OCI-LY1 (cell line): ENCODE results near the gene CDHR5.

Source experiments
- H2AFZ ChIP-seq: fragments of 200-600 bp; sonication (generic), shearing (Covaris generic); 2 replicates; pipeline ENCODE4 v1.6.0; 2014; ENCODE audit warnings: antibody characterized with exemption, mild to moderate bottlenecking, low read length
- H3F3A ChIP-seq: fragments of 200-600 bp; sonication (generic), shearing (Covaris generic); 2 replicates; pipeline ENCODE4 v1.6.0; 2014; ENCODE audit warnings: mild to moderate bottlenecking, antibody characterized with exemption, low read length, moderate library complexity; ENCODE audit not compliant: insufficient read depth
- H3K27ac ChIP-seq: fragments of 200-600 bp; sonication (generic); 2 replicates; pipeline ENCODE4 v1.5.1; 2014; ENCODE audit warnings: low read length, mixed run types, mild to moderate bottlenecking, low read depth; ENCODE audit not compliant: poor library complexity, severe bottlenecking
- H3K27me3 ChIP-seq: fragments of 200-600 bp; sonication (generic); 2 replicates; pipeline ENCODE4 v1.6.0; 2014; ENCODE audit warnings: antibody characterized with exemption, mild to moderate bottlenecking, low read length, moderate library complexity; ENCODE audit not compliant: insufficient read depth
- H3K36me3 ChIP-seq: fragments of 200-600 bp; sonication (generic); 2 replicates; pipeline ENCODE4 v1.6.1; 2014; ENCODE audit warnings: mild to moderate bottlenecking, antibody characterized with exemption, low read length, moderate library complexity, mixed read lengths; ENCODE audit not compliant: insufficient read depth
- H3K4me1 ChIP-seq: fragments of 200-600 bp; sonication (generic); 2 replicates; pipeline ENCODE4 v1.5.1; 2014; ENCODE audit warnings: mild to moderate bottlenecking, low read length, moderate library complexity; ENCODE audit not compliant: insufficient read depth, severe bottlenecking
- H3K4me2 ChIP-seq: fragments of 200-600 bp; sonication (generic), shearing (Covaris generic); 2 replicates; pipeline ENCODE4 v1.6.1; 2014; ENCODE audit warnings: low read length
- H3K4me3 ChIP-seq: fragments of 200-600 bp; sonication (generic); 2 replicates; pipeline ENCODE4 v1.5.1; 2014; ENCODE audit warnings: low read length, low read depth, mild to moderate bottlenecking, mixed read lengths; ENCODE audit not compliant: poor library complexity, severe bottlenecking
- H3K79me2 ChIP-seq: fragments of 200-600 bp; shearing (Covaris generic); 2 replicates; pipeline ENCODE4 v1.6.1; 2016; ENCODE audit warnings: mixed run types, low read length, mixed read lengths; ENCODE audit not compliant: insufficient read depth
- H3K9ac ChIP-seq: fragments of 200-600 bp; sonication (generic), shearing (Covaris generic); 2 replicates; pipeline ENCODE4 v1.6.1; 2014; ENCODE audit warnings: mild to moderate bottlenecking, low read length, mixed read lengths
- H3K9me2 ChIP-seq: fragments of 200-600 bp; sonication (generic), shearing (Covaris generic); 2 replicates; pipeline ENCODE4 v1.6.1; 2014; ENCODE audit warnings: low read depth, mild to moderate bottlenecking, low read length, mixed read lengths
- H3K9me3 ChIP-seq: fragments of 200-600 bp; shearing (Covaris generic); 2 replicates; pipeline ENCODE4 v1.6.1; 2014; ENCODE audit warnings: low read length, mixed read lengths
- H4K20me1 ChIP-seq: fragments of 200-600 bp; sonication (generic), shearing (Covaris generic); 2 replicates; pipeline ENCODE4 v1.6.0; 2016; ENCODE audit warnings: mild to moderate bottlenecking, low read length; ENCODE audit not compliant: insufficient read depth
- CTCF ChIP-seq: fragments of 200-600 bp; sonication (generic), shearing (Covaris generic); IDR thresholded peaks from 2 replicates; pipeline ENCODE4 v1.5.1; 2017; ENCODE audit warnings: mild to moderate bottlenecking, antibody characterized with exemption, low read length, moderate library complexity, mixed read lengths
- EZH2 ChIP-seq: fragments of 200-600 bp; sonication (generic), shearing (Covaris generic); IDR thresholded peaks from 2 replicates; pipeline ENCODE4 v1.8.0; 2017; ENCODE audit warnings: borderline replicate concordance, mixed run types, mild to moderate bottlenecking, antibody characterized with exemption, low read length, moderate library complexity, mixed read lengths

The CDHR5 gene

GRCh38 chr11:617199-617911 is 7.4 kb downstream of the CDHR5 start:
- Histone ChIP-seq H3K9me2 (no peaks in the 10 kb centered on the region), H3K9ac (no peak overlapping the region), H2AFZ (no peak overlapping the region), H3K4me1 (peaks cover 31% of the 10 kb centered on the region), H3K79me2 (no peaks in the 10 kb centered on the region), H3K27ac (no peak overlapping the region), H4K20me1 (no peaks in the 10 kb centered on the region), H3K9me3 (no peaks in the 10 kb centered on the region), H3K36me3 (peaks cover 12% of the 10 kb centered on the region), H3K27me3 (no peaks in the 10 kb centered on the region), H3K4me2 (no peak overlapping the region), H3K4me3 (no peak overlapping the region), H3F3A (no peaks in the 10 kb centered on the region)
- TF ChIP-seq CTCF, result no peak
- TF ChIP-seq EZH2, result no peak

GRCh38 chr11:616320-617198 is 8.2 kb downstream of the CDHR5 start:
- Histone ChIP-seq H3K4me2 (peak overlapping the region; percentile 83), H3K9me2 (no peaks in the 10 kb centered on the region), H3K27me3 (no peaks in the 10 kb centered on the region), H3K9ac (peak overlapping the region; percentile 61; the same call in 1 of the 2 replicates), H3F3A (no peaks in the 10 kb centered on the region), H3K4me1 (peaks cover 31% of the 10 kb centered on the region), H3K9me3 (no peaks in the 10 kb centered on the region), H3K36me3 (peaks cover 17% of the 10 kb centered on the region; the same call in 1 of the 2 replicates), H3K27ac (peak overlapping the region; percentile 52), H3K4me3 (peak overlapping the region; percentile 65), H2AFZ (no peak overlapping the region), H4K20me1 (no peaks in the 10 kb centered on the region), H3K79me2 (no peaks in the 10 kb centered on the region)
- TF ChIP-seq CTCF, result no peak
- TF ChIP-seq EZH2, result no peak

GRCh38 chr11:615504-616319 is 9.0 kb downstream of the CDHR5 start, which contains the start of gene IRF7:
TSS of gene IRF7 (minus strand) at chr11:615950. CDS start at chr11:615364, 586 bp downstream.
- Histone ChIP-seq H3K79me2 (no peaks in the 10 kb centered on the region), H3K4me1 (peaks cover 31% of the 10 kb centered on the region), H3K4me2 (peak within 1 kb of the TSS; percentile 83), H3K9ac (peak within 1 kb of the TSS; percentile 61), H3K9me3 (no peaks in the 10 kb centered on the region), H3K9me2 (no peaks in the 10 kb centered on the region), H3K4me3 (peak within 1 kb of the TSS; percentile 65), H3F3A (no peaks in the 10 kb centered on the region), H3K27me3 (no peaks in the 10 kb centered on the region), H3K36me3 (peaks cover 25% of the 10 kb centered on the region; the same call in 1 of the 2 replicates), H2AFZ (no peak within 1 kb of the TSS), H4K20me1 (no peaks in the 10 kb centered on the region), H3K27ac (peak within 1 kb of the TSS; percentile 52)
- no peak for TF ChIP-seq CTCF
- no peak for TF ChIP-seq EZH2
